Gastrocnemius medialis (tissue), 4 donors: ENCODE data around the gene RNF151. TPM values are rescaled to one million over a fixed set of nuclear protein-coding genes. Genes with fewer than 3 reads are reported as not detected.

Source experiments
- ATAC-seq, 2 donors: fragments of 150-250 bp; one replicate each; pipeline ENCODE4 v1.9.1; 2016
- DNase-seq, 2 donors: peaks; one replicate each; pipeline ENCODE4 v3.0.0-alpha.2; 2019
- H3K27ac ChIP-seq, 4 donors: fragments of 200-600 bp; sonication (generic); 1 replicate in 1 of 4; 2 replicates in 3 of 4; pipeline ENCODE4 v1.5.1; 2016 to 2018; ENCODE audit warnings: mild to moderate bottlenecking in 2 of 4, moderate library complexity in 1 of 4
- H3K27me3 ChIP-seq, 3 donors: fragments of 200-600 bp; sonication (generic) in 2 of 3; 1 replicate in 1 of 3; 2 replicates in 2 of 3; pipeline versions ENCODE4 v1.5.1 to v1.6.0; 2016 to 2019; ENCODE audit warnings: mild to moderate bottlenecking in 1 of 3, moderate library complexity in 1 of 3
- H3K36me3 ChIP-seq, 2 donors: fragments of 200-600 bp; sonication (generic) in 1 of 2; one replicate each; pipeline ENCODE4 v1.5.1; 2017 to 2018
- H3K4me1 ChIP-seq, 2 donors: fragments of 200-600 bp; sonication (generic) in 1 of 2; one replicate each; pipeline ENCODE4 v1.5.1; 2016 to 2017; ENCODE audit warnings: mild to moderate bottlenecking in 2 of 2
- H3K4me3 ChIP-seq, 4 donors: fragments of 200-600 bp; sonication (generic) in 3 of 4; 1 replicate in 1 of 4; 2 replicates in 3 of 4; pipeline ENCODE4 v1.5.1; 2016 to 2019; ENCODE audit warnings: mild to moderate bottlenecking in 2 of 4
- H3K9me3 ChIP-seq, 3 donors: fragments of 200-600 bp; sonication (generic) in 2 of 3; 1 replicate in 1 of 3; 2 replicates in 2 of 3; pipeline ENCODE4 v1.5.1; 2016 to 2019
- POLR2A ChIP-seq, 2 donors: fragments of 450-650 bp; IDR thresholded peaks; one replicate each; pipeline ENCODE4 v1.6.1; 2017; ENCODE audit warnings: antibody characterized with exemption in 2 of 2, mild to moderate bottlenecking in 2 of 2, moderate library complexity in 2 of 2
- in situ Hi-C, 4 donors: fragments of 200-750 bp; cut with MboI; loops; one replicate each; pipeline versions ENCODE4 v1.15.0 to v1.8.0; 2017; ENCODE audit warnings: low sequenced_read_pairs in 4 of 4
- intact Hi-C: fragments of 100-400 bp; cut with DNase I; formaldehyde crosslinking; loops from one replicate; pipeline ENCODE4 v1.15.1; 2023; ENCODE audit warnings: low total_unique reads
- total RNA-seq, 4 donors: library from RNA; depleted of rRNA; stranded (reverse); fragments of >200 nt; gene quantifications; one replicate each; pipeline versions ENCODE4 v1.1.0 to v1.2.3, GENCODE V29; 2016
- TF ChIP-seq, protein P1 (sequence below), 5 experiments: fragments of 450-650 bp in 3 of 5; fragments of 200-600 bp in 2 of 5; sonication (generic) in 2 of 5; IDR thresholded peaks in 4 of 5; conservative IDR thresholded peaks in 1 of 5; 1 replicate in 4 of 5; 2 replicates in 1 of 5; pipeline ENCODE4 v1.5.1; 2016 to 2019; ENCODE audit warnings: antibody characterized with exemption in 5 of 5, mild to moderate bottlenecking in 3 of 5, moderate library complexity in 3 of 5

The RNF151 gene
- total RNA-seq, 4 donors from 2014 or later = not detected

DNA sequence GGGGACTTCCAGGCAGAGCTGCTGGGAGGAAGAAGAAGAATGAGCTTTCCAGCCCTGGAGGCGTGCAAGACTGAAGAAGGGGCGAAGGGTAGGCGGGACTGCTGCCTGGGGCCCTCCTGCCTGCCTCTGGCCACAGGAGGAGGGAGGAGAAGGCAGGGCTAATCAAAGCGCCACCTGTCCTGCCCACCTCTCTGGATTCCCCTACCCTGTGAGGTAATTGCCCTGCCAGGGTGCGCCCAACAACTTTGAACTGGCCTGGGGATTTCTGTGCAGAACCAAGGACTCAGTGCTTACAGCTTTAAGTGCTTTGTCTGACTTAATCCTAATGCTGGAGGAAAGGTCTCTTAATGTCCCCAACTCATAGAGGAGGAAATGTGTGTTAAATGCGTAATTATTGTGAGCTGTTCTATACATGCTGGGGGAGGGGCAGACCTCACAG lies 14.8 kb downstream of the RNF151 start, which contains the start of gene NOXO1:
Gene NOXO1 (minus strand): TSS at position 72 of the 439 bp plus-strand sequence. CDS start 290 bp downstream, outside the sequence.
- no peak for ATAC-seq
- Histone ChIP-seq H3K27ac (no peak within 1 kb of the TSS), H3K36me3 (peaks cover 0 to 36% of the 10 kb centered on the region in 2 donors), H3K4me1 (peaks cover 16 to 25% of the 10 kb centered on the region in 2 donors), H3K27me3 (no peaks in the 10 kb centered on the region), H3K9me3 (no peaks in the 10 kb centered on the region), H3K4me3 (no peak within 1 kb of the TSS)
- in situ Hi-C loops = no loop called here
- intact Hi-C loops = loop anchor here (10.0 kb wide), 1 partner anchor 367 kb away; the partner anchor contains the start of genes CRAMP1 and IFT140
- DNase-seq = no peak
- no peak for TF ChIP-seq POLR2A (IDR thresholded peaks at IDR 0.05)
- TF ChIP-seq, protein P1, sequence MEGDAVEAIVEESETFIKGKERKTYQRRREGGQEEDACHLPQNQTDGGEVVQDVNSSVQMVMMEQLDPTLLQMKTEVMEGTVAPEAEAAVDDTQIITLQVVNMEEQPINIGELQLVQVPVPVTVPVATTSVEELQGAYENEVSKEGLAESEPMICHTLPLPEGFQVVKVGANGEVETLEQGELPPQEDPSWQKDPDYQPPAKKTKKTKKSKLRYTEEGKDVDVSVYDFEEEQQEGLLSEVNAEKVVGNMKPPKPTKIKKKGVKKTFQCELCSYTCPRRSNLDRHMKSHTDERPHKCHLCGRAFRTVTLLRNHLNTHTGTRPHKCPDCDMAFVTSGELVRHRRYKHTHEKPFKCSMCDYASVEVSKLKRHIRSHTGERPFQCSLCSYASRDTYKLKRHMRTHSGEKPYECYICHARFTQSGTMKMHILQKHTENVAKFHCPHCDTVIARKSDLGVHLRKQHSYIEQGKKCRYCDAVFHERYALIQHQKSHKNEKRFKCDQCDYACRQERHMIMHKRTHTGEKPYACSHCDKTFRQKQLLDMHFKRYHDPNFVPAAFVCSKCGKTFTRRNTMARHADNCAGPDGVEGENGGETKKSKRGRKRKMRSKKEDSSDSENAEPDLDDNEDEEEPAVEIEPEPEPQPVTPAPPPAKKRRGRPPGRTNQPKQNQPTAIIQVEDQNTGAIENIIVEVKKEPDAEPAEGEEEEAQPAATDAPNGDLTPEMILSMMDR (IDR thresholded peaks at IDR 0.05 in 4 of 5, conservative IDR thresholded peaks at IDR 0.05 in 1 of 5) = no peak

DNA sequence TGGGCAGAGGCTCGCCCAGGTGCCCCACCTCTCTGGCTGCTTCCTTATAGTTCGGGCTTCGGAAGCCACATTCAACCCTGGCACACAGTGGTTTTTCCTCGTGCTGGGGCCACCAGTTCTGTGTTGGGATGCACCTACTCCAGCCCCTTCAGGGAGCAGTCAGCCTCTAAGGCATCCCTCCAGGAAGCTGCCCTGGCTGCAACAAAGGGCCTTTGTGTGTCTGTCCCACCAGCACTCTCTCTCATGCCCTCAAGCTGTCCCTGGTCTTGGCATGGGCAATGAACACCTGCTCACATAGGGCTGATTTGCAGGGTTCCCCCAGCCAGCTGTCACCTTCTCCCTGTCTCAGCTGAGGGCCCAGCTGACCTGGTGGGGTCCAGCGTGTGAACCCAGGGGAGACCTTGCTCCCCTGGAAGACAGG lies 15.4 kb downstream of the RNF151 start:
- no peak for ATAC-seq
- H3K4me3 ChIP-seq = no peak overlapping the region
- in situ Hi-C loops (no loop called here), intact Hi-C loops (loop anchor here (10.0 kb wide), 1 partner anchor 367 kb away; the partner anchor contains the start of genes CRAMP1 and IFT140)
- no peak for TF ChIP-seq POLR2A (IDR thresholded peaks at IDR 0.05)
- TF ChIP-seq, protein P1 (IDR thresholded peaks at IDR 0.05 in 4 of 5, conservative IDR thresholded peaks at IDR 0.05 in 1 of 5) = no peak
- no peaks in the 10 kb centered on the region for H3K9me3 ChIP-seq
- H3K27ac ChIP-seq = no peak overlapping the region
- peaks cover 16 to 25% of the 10 kb centered on the region in 2 donors for H3K4me1 ChIP-seq
- DNase-seq = no peak
- H3K27me3 ChIP-seq = no peaks in the 10 kb centered on the region
- peaks cover 0 to 36% of the 10 kb centered on the region in 2 donors for H3K36me3 ChIP-seq

DNA sequence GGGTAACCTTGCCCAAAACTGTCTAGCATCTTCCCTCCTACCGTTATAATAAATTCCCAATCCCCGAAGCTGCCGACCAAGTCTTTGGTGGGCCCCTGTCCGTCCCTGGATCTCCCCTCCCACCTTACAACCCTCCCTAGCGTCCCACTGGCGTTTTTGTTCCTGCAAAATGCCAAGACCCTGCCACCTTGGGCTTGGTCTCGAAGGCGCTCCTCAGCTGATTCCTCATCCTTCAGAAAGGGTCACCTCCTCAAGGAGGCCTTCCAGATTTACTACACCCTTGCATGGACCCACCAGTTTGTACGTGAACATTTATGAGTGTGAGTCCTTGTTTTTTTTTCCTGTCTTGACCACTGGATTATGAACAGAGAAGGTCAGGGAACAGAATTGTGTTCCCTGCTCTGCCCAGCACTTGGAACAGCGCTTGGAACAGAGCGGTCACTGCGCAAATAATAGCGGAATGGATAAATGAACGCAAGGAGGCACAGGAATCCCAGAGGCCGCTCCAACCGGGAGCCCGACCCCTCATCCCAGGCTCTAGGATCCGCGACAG lies 16.4 kb downstream of the RNF151 start:
- intact Hi-C loops (loop anchor here (10.0 kb wide), 1 partner anchor 368 kb away; the partner anchor contains the start of genes CRAMP1 and IFT140), in situ Hi-C loops (no loop called here)
- Histone ChIP-seq H3K9me3 (no peaks in the 10 kb centered on the region), H3K27ac (peak overlapping the region; percentile 68 to 83 (median 78)), H3K36me3 (peaks cover 0 to 28% of the 10 kb centered on the region in 2 donors), H3K27me3 (no peaks in the 10 kb centered on the region), H3K4me3 (peak overlapping the region; percentile 61 to 91 (median 81)), H3K4me1 (peaks cover 16 to 25% of the 10 kb centered on the region in 2 donors)
- ATAC-seq (no peak), DNase-seq (no peak)
- TF ChIP-seq POLR2A (IDR thresholded peaks at IDR 0.05) = no peak
- TF ChIP-seq, protein P1 (IDR thresholded peaks at IDR 0.05 in 4 of 5, conservative IDR thresholded peaks at IDR 0.05 in 1 of 5) = no peak

DNA sequence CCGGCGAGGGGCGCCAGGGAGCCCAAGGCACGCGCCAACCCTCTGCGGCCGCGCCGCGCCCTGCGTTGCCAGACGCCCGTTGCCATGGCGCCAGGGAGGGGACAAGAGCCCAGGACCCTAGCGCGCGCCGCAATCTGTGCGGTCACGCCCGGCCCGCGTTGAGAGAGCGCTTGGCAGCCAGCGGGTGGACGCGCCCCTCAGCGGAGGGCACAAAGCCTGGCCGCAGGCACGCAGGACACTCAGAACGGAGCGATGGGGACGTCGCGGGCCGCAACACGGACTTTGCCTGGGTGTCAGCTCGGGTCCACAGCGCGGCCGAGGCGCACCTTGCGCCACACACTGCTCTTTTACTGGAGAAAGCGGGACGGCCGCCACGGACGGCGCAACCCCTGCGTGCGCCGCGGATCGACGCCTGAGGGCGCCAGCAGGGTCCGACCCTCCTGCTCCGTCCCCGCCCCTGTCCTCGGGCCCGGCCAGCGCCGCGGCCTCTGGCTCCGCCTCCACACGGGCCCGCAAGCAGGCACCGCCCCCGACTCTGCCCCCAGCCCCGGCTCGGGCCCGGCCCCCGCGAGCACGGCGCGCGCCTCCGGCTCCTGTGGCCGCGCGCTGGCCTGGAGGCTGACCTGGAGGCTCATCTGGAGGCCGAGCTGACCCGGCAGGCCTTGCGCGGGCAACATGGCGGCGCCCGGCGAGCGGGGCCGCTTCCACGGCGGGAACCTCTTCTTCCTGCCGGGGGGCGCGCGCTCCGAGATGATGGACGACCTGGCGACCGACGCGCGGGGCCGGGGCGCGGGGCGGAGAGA lies 17.1 kb downstream of the RNF151 start, which contains the start of gene GFER:
Gene GFER (plus strand): TSS at position 650 of the 803 bp plus-strand sequence. CDS start 26 bp downstream, at position 676.
- DNase-seq (peak; percentile 68 to 82), ATAC-seq (peak; percentile 76 to 85)
- intact Hi-C loops (loop anchor here (10.0 kb wide), 1 partner anchor 369 kb away; the partner anchor contains the start of genes CRAMP1 and IFT140), in situ Hi-C loops (no loop called here)
- peak within 1 kb of the TSS; percentile 74 to 91 (median 86) for H3K4me3 ChIP-seq
- no peaks in the 10 kb centered on the region for H3K9me3 ChIP-seq
- peak; percentile 29 to 54 for TF ChIP-seq POLR2A (IDR thresholded peaks at IDR 0.05)
- TF ChIP-seq, protein P1 (IDR thresholded peaks at IDR 0.05 in 4 of 5, conservative IDR thresholded peaks at IDR 0.05 in 1 of 5) = peak in 4 of 5 experiments; percentile 20 to 45 (median 35)
- H3K4me1 ChIP-seq = peaks cover 16 to 25% of the 10 kb centered on the region in 2 donors
- H3K36me3 ChIP-seq = peaks cover 0 to 21% of the 10 kb centered on the region in 2 donors
- H3K27ac ChIP-seq = peak within 1 kb of the TSS; percentile 68 to 83 (median 78)
- peaks cover 4 to 5% (median 5%) of the 10 kb centered on the region in 3 donors for H3K27me3 ChIP-seq
